ENCODE results near the gene RAD51B. TPM values are rescaled to one million over a fixed set of nuclear protein-coding genes. Genes with fewer than 3 reads are reported as not detected.

The RAD51B gene
- total and polyA plus RNA-seq, 2 donors (not counting 1 experiment from before 2014, with no cell fraction given) = 4.6 to 16.3 TPM

GRCh38 chr14:68650404-68650994 is 830.9 kb downstream of the RAD51B start:
- Histone ChIP-seq H3K4me2 (ENCODE audit: extremely low read depth, insufficient read depth, low read length) (no peak overlapping the region), H2AFZ (ENCODE audit: low read length) (no peak overlapping the region), H3K36me3 (ENCODE audit: control insufficient read depth, insufficient read depth, low read length) (no peaks in the 10 kb centered on the region), H3K27ac (ENCODE audit: insufficient read depth, low read length) (no peak overlapping the region), H4K20me1 (ENCODE audit: control insufficient read depth, extremely low read depth, insufficient read depth, low read length) (no peaks in the 10 kb centered on the region), H3K79me2 (ENCODE audit: control insufficient read depth, insufficient read depth, low read length) (no peaks in the 10 kb centered on the region), H3K9ac (ENCODE audit: insufficient read depth, low read length) (no peak overlapping the region), H3K4me1 (ENCODE audit: control insufficient read depth, extremely low read depth, insufficient read depth, low read length) (peaks cover 20% of the 10 kb centered on the region), H3K4me3 (replicated peaks in 1 of 4; ENCODE audit: control extremely low read depth in 1 of 4, insufficient read depth in 1 of 4, low read depth in 3 of 4, low read length in 4 of 4) (no peak overlapping the region), H3K27me3 (ENCODE audit: control insufficient read depth, insufficient read depth, low read length) (no peaks in the 10 kb centered on the region), H3K9me3 (ENCODE audit: control insufficient read depth, insufficient read depth, low read depth, low read length) (no peaks in the 10 kb centered on the region)
- TF ChIP-seq, protein P1, sequence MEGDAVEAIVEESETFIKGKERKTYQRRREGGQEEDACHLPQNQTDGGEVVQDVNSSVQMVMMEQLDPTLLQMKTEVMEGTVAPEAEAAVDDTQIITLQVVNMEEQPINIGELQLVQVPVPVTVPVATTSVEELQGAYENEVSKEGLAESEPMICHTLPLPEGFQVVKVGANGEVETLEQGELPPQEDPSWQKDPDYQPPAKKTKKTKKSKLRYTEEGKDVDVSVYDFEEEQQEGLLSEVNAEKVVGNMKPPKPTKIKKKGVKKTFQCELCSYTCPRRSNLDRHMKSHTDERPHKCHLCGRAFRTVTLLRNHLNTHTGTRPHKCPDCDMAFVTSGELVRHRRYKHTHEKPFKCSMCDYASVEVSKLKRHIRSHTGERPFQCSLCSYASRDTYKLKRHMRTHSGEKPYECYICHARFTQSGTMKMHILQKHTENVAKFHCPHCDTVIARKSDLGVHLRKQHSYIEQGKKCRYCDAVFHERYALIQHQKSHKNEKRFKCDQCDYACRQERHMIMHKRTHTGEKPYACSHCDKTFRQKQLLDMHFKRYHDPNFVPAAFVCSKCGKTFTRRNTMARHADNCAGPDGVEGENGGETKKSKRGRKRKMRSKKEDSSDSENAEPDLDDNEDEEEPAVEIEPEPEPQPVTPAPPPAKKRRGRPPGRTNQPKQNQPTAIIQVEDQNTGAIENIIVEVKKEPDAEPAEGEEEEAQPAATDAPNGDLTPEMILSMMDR (conservative IDR thresholded peaks at IDR 0.05 in 1 of 2, IDR thresholded peaks at IDR 0.05 in 1 of 2; ENCODE audit: low read depth in 1 of 2, low read length in 2 of 2) = no peak
- no peak for TF ChIP-seq EZH2 (IDR thresholded peaks at IDR 0.05; ENCODE audit: low read length, missing control alignments)
- DNase-seq (ENCODE audit: low read depth in 2 of 2) = no peak

DNA sequence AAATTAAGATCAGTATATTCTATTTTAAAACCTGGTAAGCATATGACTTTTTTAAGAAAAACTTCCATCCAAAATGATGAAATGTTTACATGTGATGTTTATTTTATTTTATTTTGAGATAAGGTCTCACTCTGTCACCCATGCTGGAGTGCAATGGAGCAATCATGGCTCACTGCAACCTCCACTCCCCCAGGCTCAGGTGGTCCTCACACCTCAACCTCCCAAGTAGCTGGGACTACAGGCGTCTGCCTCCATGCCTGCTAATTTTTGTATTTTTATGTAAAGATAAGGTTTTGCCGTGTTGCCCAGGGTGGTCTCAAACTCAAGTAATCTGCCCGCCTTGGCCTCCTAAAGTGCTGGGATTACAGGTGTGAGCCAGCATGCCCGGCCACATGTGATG is 831.5 kb downstream of the RAD51B start:
- H3K9me3 ChIP-seq (ENCODE audit: control insufficient read depth, insufficient read depth, low read depth, low read length) = no peaks in the 10 kb centered on the region
- no peaks in the 10 kb centered on the region for H3K27me3 ChIP-seq (ENCODE audit: control insufficient read depth, insufficient read depth, low read length)
- no peaks in the 10 kb centered on the region for H4K20me1 ChIP-seq (ENCODE audit: control insufficient read depth, extremely low read depth, insufficient read depth, low read length)
- H3K36me3 ChIP-seq (ENCODE audit: control insufficient read depth, insufficient read depth, low read length) = no peaks in the 10 kb centered on the region
- H3K4me3 ChIP-seq (replicated peaks in 1 of 4; ENCODE audit: control extremely low read depth in 1 of 4, insufficient read depth in 1 of 4, low read depth in 3 of 4, low read length in 4 of 4) = no peak overlapping the region
- no peak overlapping the region for H3K9ac ChIP-seq (ENCODE audit: insufficient read depth, low read length)
- H3K27ac ChIP-seq (ENCODE audit: insufficient read depth, low read length) = peak overlapping the region; percentile 83
- no peak overlapping the region for H3K4me2 ChIP-seq (ENCODE audit: extremely low read depth, insufficient read depth, low read length)
- TF ChIP-seq, protein P1 (conservative IDR thresholded peaks at IDR 0.05 in 1 of 2, IDR thresholded peaks at IDR 0.05 in 1 of 2; ENCODE audit: low read depth in 1 of 2, low read length in 2 of 2) = no peak
- no peak for TF ChIP-seq EZH2 (IDR thresholded peaks at IDR 0.05; ENCODE audit: low read length, missing control alignments)
- H3K4me1 ChIP-seq (ENCODE audit: control insufficient read depth, extremely low read depth, insufficient read depth, low read length) = peaks cover 20% of the 10 kb centered on the region
- peak in 1 of 2 donors; percentile 53 for DNase-seq (ENCODE audit: low read depth in 2 of 2)
- no peaks in the 10 kb centered on the region for H3K79me2 ChIP-seq (ENCODE audit: control insufficient read depth, insufficient read depth, low read length)
- no peak overlapping the region for H2AFZ ChIP-seq (ENCODE audit: low read length)

DNA sequence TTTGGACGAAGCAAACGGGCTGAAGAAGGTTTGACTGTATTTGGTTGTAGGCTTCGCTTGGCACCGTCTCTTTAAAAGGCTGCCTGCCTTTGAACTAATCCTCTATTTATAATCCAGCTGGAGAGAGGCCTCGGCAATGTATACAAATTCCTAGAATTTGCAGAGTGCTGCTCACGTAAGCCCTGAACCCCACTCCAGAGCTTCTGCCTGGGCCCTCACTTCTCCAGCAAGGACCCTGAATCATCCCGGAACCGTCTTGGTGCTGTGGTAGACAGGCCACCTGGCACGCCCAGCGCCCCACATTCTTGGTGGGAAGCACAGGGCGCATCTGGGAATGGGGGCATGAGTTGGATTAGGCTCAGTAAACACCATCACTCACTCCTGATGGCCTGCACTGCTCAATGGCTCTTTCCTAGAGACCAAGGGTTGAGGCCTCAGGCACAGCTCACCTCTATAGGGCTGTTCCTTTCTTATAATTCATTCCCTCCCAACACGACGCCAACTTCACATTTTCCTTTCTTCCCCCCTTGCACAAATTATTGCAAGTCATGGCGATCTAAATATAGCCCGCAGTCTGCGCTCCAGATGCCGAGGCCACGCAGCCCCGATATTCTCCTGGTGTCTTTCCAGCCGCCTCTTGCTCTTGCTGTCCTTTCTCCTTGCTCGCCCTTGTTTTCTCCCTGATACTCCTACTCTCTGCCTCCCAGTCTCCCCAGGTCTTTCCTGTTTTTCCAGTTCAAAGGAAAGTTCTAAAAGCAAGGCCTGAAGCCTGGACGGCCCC is 832.3 kb downstream of the RAD51B start:
- Histone ChIP-seq H3K4me3 (replicated peaks in 1 of 4; ENCODE audit: control extremely low read depth in 1 of 4, insufficient read depth in 1 of 4, low read depth in 3 of 4, low read length in 4 of 4) (no peak overlapping the region), H3K4me2 (ENCODE audit: extremely low read depth, insufficient read depth, low read length) (peak overlapping the region; percentile 18), H4K20me1 (ENCODE audit: control insufficient read depth, extremely low read depth, insufficient read depth, low read length) (no peaks in the 10 kb centered on the region), H3K9ac (ENCODE audit: insufficient read depth, low read length) (no peak overlapping the region), H3K79me2 (ENCODE audit: control insufficient read depth, insufficient read depth, low read length) (no peaks in the 10 kb centered on the region), H3K4me1 (ENCODE audit: control insufficient read depth, extremely low read depth, insufficient read depth, low read length) (peaks cover 20% of the 10 kb centered on the region), H3K27ac (ENCODE audit: insufficient read depth, low read length) (peak overlapping the region; percentile 83), H2AFZ (ENCODE audit: low read length) (no peak overlapping the region), H3K9me3 (ENCODE audit: control insufficient read depth, insufficient read depth, low read depth, low read length) (no peaks in the 10 kb centered on the region), H3K27me3 (ENCODE audit: control insufficient read depth, insufficient read depth, low read length) (no peaks in the 10 kb centered on the region), H3K36me3 (ENCODE audit: control insufficient read depth, insufficient read depth, low read length) (no peaks in the 10 kb centered on the region)
- DNase-seq (ENCODE audit: low read depth in 2 of 2) = peak; percentile 45 to 88
- TF ChIP-seq, protein P1 (conservative IDR thresholded peaks at IDR 0.05 in 1 of 2, IDR thresholded peaks at IDR 0.05 in 1 of 2; ENCODE audit: low read depth in 1 of 2, low read length in 2 of 2) = no peak
- TF ChIP-seq EZH2 (IDR thresholded peaks at IDR 0.05; ENCODE audit: low read length, missing control alignments) = no peak
